Neural cell (in vitro differentiated cells): ENCODE measurements around the gene CYP26B1. TPM values are rescaled to one million over a fixed set of nuclear protein-coding genes. Genes with fewer than 3 reads are reported as not detected.

ENCODE experiments used
- H2AFZ ChIP-seq: fragments of 200-600, 300-800 bp; sonication (generic), shearing (Covaris generic); 2 replicates; pipeline ENCODE4 v1.6.0; 2014; ENCODE audit warnings: low read depth, mild to moderate bottlenecking, antibody characterized with exemption, low read length, moderate library complexity
- H3F3A ChIP-seq: fragments of 200-600 bp; shearing (Covaris generic); 2 replicates; pipeline ENCODE4 v1.6.1; 2016; ENCODE audit warnings: mild to moderate bottlenecking, moderate library complexity, mixed read lengths, antibody characterized with exemption, low read length; ENCODE audit not compliant: insufficient read depth, poor library complexity, severe bottlenecking
- H3K27ac ChIP-seq: fragments of 200-600, 300-800 bp; sonication (generic), shearing (Covaris generic); 2 replicates; pipeline ENCODE4 v1.5.1; 2014; ENCODE audit warnings: mild to moderate bottlenecking, low read length, moderate library complexity
- H3K27me3 ChIP-seq: fragments of 300-800, 200-600 bp; sonication (generic), shearing (Covaris generic); 2 replicates; pipeline ENCODE4 v1.6.0; 2014; ENCODE audit warnings: mild to moderate bottlenecking, low read depth, low read length, moderate library complexity; ENCODE audit not compliant: insufficient read depth
- H3K36me3 ChIP-seq: fragments of 300-800, 200-600 bp; sonication (generic), shearing (Covaris generic); 2 replicates; pipeline ENCODE4 v1.5.1; 2014; ENCODE audit warnings: mild to moderate bottlenecking, antibody characterized with exemption, low read length, moderate library complexity; ENCODE audit not compliant: insufficient read depth
- H3K4me2 ChIP-seq: fragments of 300-800, 200-600 bp; sonication (generic), shearing (Covaris generic); 2 replicates; pipeline ENCODE4 v1.6.0; 2014; ENCODE audit warnings: mild to moderate bottlenecking, low read length
- H3K4me3 ChIP-seq: fragments of 300-800, 200-600 bp; sonication (generic), shearing (Covaris generic); 2 replicates; pipeline ENCODE4 v1.5.1; 2014; ENCODE audit warnings: mild to moderate bottlenecking, low read length, moderate library complexity
- H3K79me2 ChIP-seq: fragments of 200-600 bp; shearing (Covaris generic); replicated peaks from 2 replicates; pipeline ENCODE4 v1.6.0; 2014; ENCODE audit warnings: mild to moderate bottlenecking, low read length, moderate library complexity; ENCODE audit not compliant: insufficient read depth
- H3K9ac ChIP-seq: fragments of 300-800, 200-600 bp; sonication (generic), shearing (Covaris generic); 2 replicates; pipeline ENCODE4 v1.6.1; 2016; ENCODE audit warnings: mild to moderate bottlenecking, low read length, mixed read lengths
- H3K9me2 ChIP-seq: fragments of 200-600 bp; shearing (Covaris generic); 2 replicates; pipeline ENCODE4 v1.6.1; 2016; ENCODE audit warnings: mild to moderate bottlenecking, low read length, mixed read lengths; ENCODE audit not compliant: insufficient read depth
- H3K9me3 ChIP-seq: fragments of 200-600, 300-800 bp; sonication (generic), shearing (Covaris generic); 2 replicates; pipeline ENCODE4 v1.6.1; 2016; ENCODE audit warnings: mild to moderate bottlenecking, mixed run types, low read length, moderate library complexity, mixed read lengths
- H4K20me1 ChIP-seq: fragments of 200-600 bp; shearing (Covaris generic); 2 replicates; pipeline ENCODE4 v1.6.1; 2016; ENCODE audit warnings: mild to moderate bottlenecking, mixed run types; ENCODE audit not compliant: insufficient read depth
- CTCF ChIP-seq: fragments of 450-650 bp; IDR thresholded peaks from 2 replicates; pipeline ENCODE4 v1.5.1; 2014; ENCODE audit warnings: antibody characterized with exemption, mild to moderate bottlenecking, moderate library complexity; ENCODE audit not compliant: poor library complexity, severe bottlenecking
- EP300 ChIP-seq: fragments of 450-650 bp; conservative IDR thresholded peaks from 2 replicates; pipeline ENCODE4 v1.6.1; 2014; ENCODE audit warnings: antibody characterized with exemption, mild to moderate bottlenecking, moderate library complexity; ENCODE audit not compliant: poor library complexity, severe bottlenecking
- EZH2 ChIP-seq: fragments of 200-600, 300-800 bp; shearing (Covaris generic), sonication (generic); IDR thresholded peaks from 2 replicates; pipeline ENCODE4 v1.6.1; 2014; ENCODE audit warnings: antibody characterized with exemption, low read length, borderline replicate concordance, mild to moderate bottlenecking; ENCODE audit not compliant: insufficient read depth, poor library complexity, severe bottlenecking
- MXI1 ChIP-seq: fragments of 450-650 bp; conservative IDR thresholded peaks from 2 replicates; pipeline ENCODE4 v1.6.1; 2014; ENCODE audit warnings: antibody characterized with exemption, mild to moderate bottlenecking; ENCODE audit not compliant: poor library complexity, severe bottlenecking
- POLR2AphosphoS5 ChIP-seq: IDR thresholded peaks from 2 replicates; pipeline ENCODE4 v1.6.1; 2012
- RAD21 ChIP-seq: fragments of 450-650 bp; conservative IDR thresholded peaks from 2 replicates; pipeline ENCODE4 v1.6.1; 2014; ENCODE audit warnings: antibody characterized with exemption, mild to moderate bottlenecking, moderate library complexity
- REST ChIP-seq: IDR thresholded peaks from 2 replicates; pipeline ENCODE4 v1.6.1; 2012; ENCODE audit warnings: borderline replicate concordance
- SMC3 ChIP-seq: fragments of 450-650 bp; conservative IDR thresholded peaks from 2 replicates; pipeline ENCODE4 v1.6.1; 2014; ENCODE audit warnings: antibody characterized with exemption, mild to moderate bottlenecking, moderate library complexity; ENCODE audit not compliant: poor library complexity
- TAF1 ChIP-seq: IDR thresholded peaks from 2 replicates; pipeline ENCODE4 v1.6.1; 2012; ENCODE audit warnings: low read depth
- polyA plus RNA-seq: library from polyadenylated mRNA; depleted of rRNA; stranded (reverse); fragments of >200 nt; gene quantifications from 2 replicates; pipeline ENCODE4 v1.2.3, GENCODE V29; 2014

Gene CYP26B1
- polyA plus RNA-seq, 1 donor from 2014 or later: 0.83 TPM

GRCh38 chr2:72131371-72131891 is 16.2 kb downstream of the CYP26B1 start:
- Histone ChIP-seq H3K9ac (no peak overlapping the region), H4K20me1 (no peaks in the 10 kb centered on the region), H3K36me3 (no peaks in the 10 kb centered on the region), H3K27ac (no peak overlapping the region), H3K79me2 (no peaks in the 10 kb centered on the region), H3K4me3 (no peak overlapping the region), H3K9me2 (no peaks in the 10 kb centered on the region), H3F3A (no peaks in the 10 kb centered on the region), H2AFZ (no peak overlapping the region), H3K4me2 (no peak overlapping the region), H3K9me3 (no peaks in the 10 kb centered on the region), H3K27me3 (no peaks in the 10 kb centered on the region)
- TF ChIP-seq REST (no peak), EZH2 (no peak), TAF1 (no peak), SMC3 (no peak), MXI1 (no peak), RAD21 (no peak), EP300 (no peak), CTCF (no peak), POLR2AphosphoS5 (no peak)

- Histone ChIP-seq H3K27me3 (no peaks in the 10 kb centered on the region), H2AFZ (no peak overlapping the region), H3K9me2 (no peaks in the 10 kb centered on the region), H3K4me3 (no peak overlapping the region), H3K79me2 (no peaks in the 10 kb centered on the region), H3K9me3 (no peaks in the 10 kb centered on the region), H3K4me2 (no peak overlapping the region), H3K27ac (no peak overlapping the region), H3K36me3 (no peaks in the 10 kb centered on the region), H3F3A (no peaks in the 10 kb centered on the region), H4K20me1 (no peaks in the 10 kb centered on the region), H3K9ac (no peak overlapping the region)
- TF ChIP-seq CTCF (no peak), EP300 (no peak), TAF1 (no peak), REST (no peak), EZH2 (no peak), RAD21 (no peak), POLR2AphosphoS5 (no peak), SMC3 (no peak), MXI1 (no peak)
Observed at GRCh38 chr2:72130659-72131360, 16.9 kb downstream of the CYP26B1 start.
